GM20000 (cell line): ENCODE measurements around the gene MST1R.

Experiments
- DNase-seq: peaks from one replicate; pipeline ENCODE4 v3.0.0; 2012; ENCODE audit warnings: low spot score
- CTCF ChIP-seq: IDR thresholded peaks from 2 replicates; pipeline ENCODE4 v1.5.1; 2012; ENCODE audit warnings: mild to moderate bottlenecking, control low read depth; ENCODE audit errors: extremely low read depth, missing control alignments

The MST1R gene

GRCh38 chr3:49899815-49900214 lies 3.9 kb downstream of the MST1R start:
- DNase-seq = no peak

GRCh38 chr3:49898991-49899390 lies 4.7 kb downstream of the MST1R start:
- no peak for DNase-seq
- TF ChIP-seq CTCF = no peak

More at GRCh38 chr3:49899815-49900214, 3.9 kb downstream of the MST1R start:
- no peak for TF ChIP-seq CTCF

GRCh38 chr3:49896345-49896744 lies 7.3 kb downstream of the MST1R start:
- no peak for DNase-seq
- no peak for TF ChIP-seq CTCF

GRCh38 chr3:49895791-49896190 lies 7.9 kb downstream of the MST1R start:
- DNase-seq = no peak
- TF ChIP-seq CTCF = no peak

- no peak for DNase-seq
- no peak for TF ChIP-seq CTCF
These were observed 14.4 kb downstream of the MST1R start for GRCh38 chr3:49889296-49889695.

GRCh38 chr3:49886922-49887265 lies 16.8 kb downstream of the MST1R start:
- no peak for TF ChIP-seq CTCF
- DNase-seq = no peak

GRCh38 chr3:49883998-49884397 lies 19.7 kb downstream of the MST1R start:
- no peak for TF ChIP-seq CTCF
- DNase-seq = no peak

- TF ChIP-seq CTCF = no peak
- no peak for DNase-seq
These were observed 21.5 kb downstream of the MST1R start for GRCh38 chr3:49882166-49882565.
